GM19023 (cell line): ENCODE results near the gene LIPC.

Source experiments
- ATAC-seq: cut with Tn5 transposase; IDR thresholded peaks from one replicate; pipeline ENCODE4 v1.9.1; 2021; ENCODE audit warnings: mild to moderate bottlenecking, moderate library complexity; ENCODE audit not compliant: unreplicated experiment

Gene LIPC

DNA sequence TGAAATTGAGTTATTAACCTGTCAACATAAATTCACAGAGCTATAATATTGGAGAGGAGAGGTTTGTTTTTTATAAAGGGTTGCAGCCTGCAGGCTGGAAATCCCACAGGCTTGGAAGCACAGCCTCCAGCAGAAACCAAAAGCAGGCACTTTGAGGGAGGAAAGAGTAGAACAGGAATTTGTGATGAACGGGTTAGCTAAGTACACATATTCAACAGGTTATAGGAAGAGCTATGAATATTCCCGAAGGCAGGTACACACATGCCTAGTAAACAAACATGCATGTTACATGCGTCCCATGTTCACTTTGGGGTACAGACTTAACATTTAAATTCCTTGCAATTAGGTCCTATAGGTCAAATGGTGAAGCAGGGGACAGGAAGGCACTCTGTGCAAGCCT, 25.9 kb upstream of the LIPC start:
- no peak for ATAC-seq

DNA sequence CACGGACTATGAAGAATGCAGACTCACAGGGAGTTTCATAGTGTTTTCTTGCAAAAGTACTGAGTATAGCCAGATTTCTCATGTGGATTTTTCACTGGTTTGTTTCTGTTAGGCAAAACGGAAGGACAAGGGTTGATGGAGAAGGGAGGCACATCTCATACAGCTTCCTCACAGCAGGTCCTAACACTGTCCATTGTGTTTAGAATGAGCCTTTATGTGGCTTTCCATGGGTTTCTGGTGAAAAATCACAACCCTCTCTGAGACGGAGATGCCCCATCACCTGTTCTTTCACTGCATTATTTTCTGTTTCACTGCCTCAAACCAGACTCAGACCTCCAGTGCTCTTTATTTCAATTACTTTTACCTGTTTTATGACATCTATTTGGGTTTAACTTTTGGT, 25.0 kb upstream of the LIPC start:
- ATAC-seq = no peak

DNA sequence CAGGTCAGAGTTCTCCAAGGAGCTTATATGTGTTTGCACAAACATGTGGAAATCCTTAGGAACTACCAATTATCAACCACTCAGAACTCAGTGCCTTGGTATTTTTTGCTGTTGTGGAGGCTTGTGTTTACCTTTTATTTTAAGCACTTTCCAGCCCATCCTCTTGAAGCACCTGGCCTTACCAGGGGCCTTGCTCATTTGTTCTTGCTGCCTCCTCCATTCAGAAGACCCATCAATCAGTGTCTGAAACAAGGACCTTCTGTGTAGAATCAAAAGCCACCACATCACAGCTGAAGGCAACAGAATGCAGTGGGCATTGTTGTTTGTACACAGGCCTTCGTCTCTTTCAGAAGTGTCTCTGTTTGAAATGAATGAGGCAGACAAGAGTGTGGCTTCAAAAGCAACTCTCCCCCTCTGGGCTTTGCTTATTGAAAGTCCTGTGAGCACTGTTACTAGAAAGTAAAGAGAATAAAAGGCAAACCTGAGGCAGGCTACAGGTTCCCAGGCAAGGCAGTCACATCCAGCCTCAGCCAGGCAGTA, 24.5 kb upstream of the LIPC start:
- ATAC-seq = no peak

DNA sequence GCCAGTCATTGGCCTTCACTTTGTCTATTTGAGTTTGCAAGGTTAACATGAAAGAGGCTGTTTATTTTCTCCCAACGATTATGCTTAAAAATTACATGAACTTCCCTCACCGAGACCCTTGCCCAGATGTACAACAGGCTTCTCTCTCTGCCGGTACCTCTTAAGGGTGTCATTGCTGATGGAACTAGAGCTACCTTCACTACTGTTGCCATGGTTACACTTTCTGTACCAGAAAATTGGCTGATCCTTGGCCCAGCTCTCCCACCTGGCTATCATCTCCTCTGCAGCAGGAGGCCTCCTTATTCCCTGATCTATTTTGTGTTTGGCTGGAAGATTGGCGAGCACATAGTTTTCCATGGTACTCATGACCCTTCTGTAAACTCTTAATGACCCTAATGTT, 24.0 kb upstream of the LIPC start:
- ATAC-seq = no peak

DNA sequence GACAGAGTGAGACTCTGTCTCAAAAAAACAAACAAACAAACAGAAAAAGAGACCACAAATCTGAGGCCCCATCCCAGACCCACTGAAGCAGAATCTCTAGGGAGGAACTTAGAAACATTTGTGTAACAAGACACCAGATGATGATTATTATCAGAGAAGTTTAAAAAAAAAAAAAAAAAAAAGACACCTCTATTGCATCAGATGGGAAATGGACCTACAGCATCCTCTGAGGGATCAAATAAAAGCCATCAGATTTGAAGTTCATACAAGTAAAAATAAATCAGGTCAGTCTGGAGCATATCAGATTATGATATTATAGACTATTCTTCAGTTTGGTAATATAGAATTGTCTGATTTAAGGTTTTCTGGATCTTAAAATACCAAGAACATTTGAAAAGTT, 21.9 kb upstream of the LIPC start:
- no peak for ATAC-seq

DNA sequence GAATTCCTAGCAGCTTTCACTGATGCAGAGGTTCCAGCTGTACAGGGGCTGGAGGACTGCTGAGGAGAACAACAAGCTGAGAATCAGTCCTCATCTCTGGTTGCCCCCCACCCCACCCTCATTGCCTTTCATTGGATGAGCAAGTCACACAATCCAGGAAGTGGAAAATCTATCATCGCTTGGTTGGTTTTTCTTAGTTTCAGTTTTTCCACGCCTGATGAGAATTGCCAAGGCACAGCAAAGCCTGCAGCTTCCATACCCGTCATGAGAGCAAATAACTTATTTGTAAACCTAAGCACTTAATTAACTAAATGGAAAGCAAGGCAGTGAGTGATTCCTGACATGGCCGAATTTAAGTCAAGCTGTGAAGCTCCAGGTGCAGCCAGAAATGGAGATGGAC, 21.4 kb upstream of the LIPC start:
- no peak for ATAC-seq

DNA sequence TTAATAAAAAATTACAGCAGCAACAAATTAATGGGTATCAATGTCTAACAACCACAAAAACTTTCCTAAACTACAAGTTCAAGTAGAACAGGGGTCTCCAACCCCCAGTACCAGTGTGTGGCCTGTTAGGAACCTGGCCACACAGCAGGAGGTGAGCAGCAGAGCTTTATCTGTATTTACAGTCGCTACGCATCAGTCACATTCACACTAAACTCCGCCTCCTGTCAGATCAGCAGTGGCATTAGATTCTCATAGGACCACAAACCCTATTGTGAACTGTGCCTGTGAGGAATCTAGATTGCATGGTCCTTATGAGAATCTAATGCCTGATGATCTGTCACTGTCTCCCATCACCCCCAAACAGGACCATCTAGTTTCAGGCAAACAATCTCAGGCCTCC, 18.5 kb upstream of the LIPC start:
- ATAC-seq = no peak

DNA sequence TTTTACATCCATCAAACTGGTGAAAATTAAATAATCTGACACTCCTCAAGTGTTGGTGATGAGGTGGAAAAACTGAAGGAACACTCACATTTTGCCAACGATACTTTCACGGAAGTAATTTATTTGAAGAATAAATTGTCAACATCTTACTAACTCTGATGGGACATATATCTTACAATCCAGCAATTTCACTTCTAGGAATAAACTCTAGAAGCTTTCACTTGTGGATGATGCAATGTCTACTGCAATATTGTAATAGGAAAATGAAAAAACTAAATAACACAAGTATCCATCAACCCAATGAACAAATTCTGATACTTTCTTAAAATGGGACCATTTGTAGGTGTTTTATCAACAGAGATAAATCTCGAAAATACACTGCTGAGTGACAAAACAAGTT, 16.2 kb upstream of the LIPC start:
- no peak for ATAC-seq

DNA sequence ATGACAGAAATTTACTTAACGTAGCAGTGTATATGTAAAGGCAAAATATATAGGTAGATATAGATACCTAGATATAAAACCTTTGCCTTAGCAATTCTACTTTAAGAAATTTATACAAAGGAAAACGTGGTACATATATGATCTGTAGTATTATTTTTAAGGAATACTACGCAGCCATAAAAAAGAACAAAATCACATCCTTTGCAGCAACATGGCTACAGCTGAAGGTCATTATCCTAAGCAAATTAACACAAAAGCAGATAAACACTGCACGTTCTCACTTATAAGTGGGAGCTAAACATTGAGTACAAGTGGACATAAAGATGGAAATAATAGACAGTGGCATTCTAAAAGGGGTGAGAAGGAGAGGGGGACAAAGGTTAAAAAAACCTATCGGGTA, 14.8 kb upstream of the LIPC start:
- no peak for ATAC-seq

DNA sequence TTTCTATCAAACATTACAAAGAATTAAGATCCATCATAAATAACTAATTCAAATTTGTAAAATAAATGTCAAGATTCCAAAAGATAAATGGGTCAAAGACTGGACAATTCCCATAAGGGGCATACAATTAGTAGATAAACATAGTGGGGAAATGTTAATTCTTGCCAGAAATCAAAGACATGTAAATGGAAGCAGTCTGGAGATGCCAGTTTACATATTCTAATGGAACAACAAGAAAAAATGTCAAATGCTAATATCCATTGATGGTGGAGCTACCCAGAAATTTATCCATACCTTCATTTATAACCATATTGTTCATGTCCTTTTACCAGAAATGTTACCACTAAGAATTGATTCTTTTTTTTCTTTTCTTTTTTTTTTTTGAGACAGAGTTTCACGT, 13.7 kb upstream of the LIPC start:
- no peak for ATAC-seq

DNA sequence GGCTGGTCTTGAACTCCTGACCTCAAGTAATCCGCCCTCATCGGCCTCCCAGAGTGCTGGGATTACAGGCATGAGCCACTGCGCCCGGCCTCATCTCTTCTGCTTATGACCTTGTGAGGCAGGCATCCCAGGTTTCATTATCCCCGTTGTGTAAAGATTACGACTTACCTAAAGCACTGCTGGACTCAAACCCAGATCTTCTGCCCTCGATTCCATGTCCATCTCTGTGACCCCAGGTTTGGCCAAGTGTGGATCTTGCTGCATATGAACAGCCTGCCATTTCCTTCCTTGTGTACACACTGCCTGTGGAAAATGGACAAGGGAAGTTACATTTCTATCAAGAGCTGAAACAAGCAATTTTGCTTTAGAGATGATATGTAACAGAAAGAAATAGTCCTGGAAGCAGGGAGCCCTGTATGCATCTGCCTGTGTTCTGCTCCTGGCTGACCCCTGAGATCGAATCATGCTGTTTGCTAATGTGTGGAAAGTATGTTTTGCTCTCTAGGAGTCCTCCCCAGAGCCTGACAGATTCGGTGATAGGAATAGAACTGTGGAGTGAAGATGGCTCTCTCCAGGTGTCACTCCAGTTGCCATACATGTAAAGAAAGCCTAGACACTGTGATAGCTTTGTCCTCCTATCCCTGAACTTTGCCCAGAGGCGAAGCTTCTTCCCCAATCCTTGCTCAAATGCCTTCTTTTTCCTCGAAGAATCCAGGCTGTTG, 11.8 kb upstream of the LIPC start:
- ATAC-seq = peak; percentile 22

DNA sequence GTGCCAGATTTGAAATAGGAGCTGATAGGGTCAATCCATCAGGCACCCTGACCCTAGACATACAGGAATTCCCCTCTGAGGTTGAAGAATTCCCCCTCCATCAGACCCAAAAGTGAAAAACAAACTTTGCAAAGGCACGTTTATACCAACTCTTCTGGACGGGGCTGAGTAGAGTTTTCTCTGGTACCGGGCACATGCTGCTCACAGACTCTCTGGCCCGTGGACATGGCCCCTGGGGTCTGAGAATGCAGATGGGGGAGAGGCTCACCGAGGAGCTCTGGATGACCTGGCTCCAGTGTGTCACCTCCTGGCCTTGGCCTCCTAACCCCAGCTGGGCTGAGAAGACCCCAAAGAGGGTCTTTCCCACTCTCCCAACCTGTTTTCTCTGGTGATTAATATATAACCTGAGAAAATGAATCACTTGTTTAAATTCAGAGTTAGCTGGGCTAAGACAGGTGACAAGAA, 11.2 kb upstream of the LIPC start:
- ATAC-seq = peak; percentile 71

DNA sequence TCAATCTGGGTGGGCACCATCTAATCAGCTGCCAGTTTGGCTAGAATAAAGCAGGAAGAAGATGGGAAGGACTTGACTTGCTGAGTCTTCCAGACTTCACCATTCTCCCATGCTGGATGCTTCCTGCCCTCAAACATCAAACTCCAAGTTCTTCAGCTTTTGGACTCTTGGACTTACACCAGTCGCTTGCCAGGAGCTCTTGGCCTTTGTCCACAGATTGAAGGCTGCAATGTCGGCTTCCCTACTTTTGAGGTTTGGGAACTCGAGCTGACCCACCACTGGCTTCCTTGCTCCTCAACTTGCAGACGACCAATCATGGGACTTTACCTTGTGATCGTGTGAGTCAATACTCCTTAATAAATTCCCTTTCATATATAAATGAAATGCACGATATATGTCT, 8.6 kb upstream of the LIPC start:
- no peak for ATAC-seq

DNA sequence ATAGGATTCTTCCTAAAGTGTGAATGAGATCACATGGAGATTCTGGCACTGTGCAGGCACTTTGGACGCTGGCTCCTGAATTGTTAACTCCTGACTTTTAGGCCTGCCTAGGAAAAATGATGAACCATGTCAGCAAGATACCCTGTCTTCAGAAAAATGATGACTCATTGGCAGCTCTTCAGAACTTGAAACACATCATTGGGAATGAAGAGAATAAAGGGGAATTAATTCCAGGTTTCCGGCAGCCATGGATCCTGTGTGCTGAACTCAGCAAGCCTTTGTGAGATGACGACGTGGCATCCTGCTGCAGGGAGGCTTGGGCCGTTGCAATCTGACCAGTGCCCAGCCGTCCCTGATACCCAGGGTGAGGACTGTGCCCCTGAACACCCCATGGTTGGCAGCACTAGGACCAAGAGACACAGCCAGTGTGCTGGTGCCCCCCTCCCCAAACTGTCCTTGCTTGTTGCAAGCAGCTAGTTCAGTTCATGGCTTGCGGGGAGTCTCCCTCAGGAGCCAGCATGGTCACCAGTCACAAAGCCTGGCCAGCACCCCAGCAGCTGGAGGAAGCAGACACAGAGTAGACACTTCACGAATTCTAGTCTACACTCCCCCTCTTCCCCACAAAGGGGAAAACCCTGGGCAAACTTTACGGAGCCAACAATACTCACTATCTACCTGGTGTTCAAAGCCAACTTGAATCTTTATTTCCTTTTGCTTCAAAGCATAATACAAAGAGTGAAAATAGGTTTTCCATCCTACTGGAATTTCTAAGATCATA, 7.8 kb upstream of the LIPC start:
- ATAC-seq = no peak

DNA sequence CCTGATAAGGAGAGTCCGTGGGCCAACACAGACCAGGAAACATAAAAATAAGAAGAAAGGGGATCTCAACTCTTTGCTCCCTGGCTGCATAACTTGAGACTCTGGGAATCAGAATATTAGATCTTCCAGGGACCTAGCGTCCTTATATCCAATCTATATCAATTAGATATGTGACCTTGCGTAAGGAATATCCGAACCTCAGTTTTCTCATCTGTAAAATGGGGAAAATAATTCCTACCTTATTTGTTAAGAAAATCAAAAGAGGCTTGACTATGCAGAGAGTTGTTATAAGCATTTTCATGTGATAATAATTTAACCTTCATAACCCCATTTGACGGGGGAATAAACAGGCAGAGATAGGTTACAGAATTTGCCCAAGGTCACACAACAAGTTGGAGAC, 7.1 kb upstream of the LIPC start:
- no peak for ATAC-seq

DNA sequence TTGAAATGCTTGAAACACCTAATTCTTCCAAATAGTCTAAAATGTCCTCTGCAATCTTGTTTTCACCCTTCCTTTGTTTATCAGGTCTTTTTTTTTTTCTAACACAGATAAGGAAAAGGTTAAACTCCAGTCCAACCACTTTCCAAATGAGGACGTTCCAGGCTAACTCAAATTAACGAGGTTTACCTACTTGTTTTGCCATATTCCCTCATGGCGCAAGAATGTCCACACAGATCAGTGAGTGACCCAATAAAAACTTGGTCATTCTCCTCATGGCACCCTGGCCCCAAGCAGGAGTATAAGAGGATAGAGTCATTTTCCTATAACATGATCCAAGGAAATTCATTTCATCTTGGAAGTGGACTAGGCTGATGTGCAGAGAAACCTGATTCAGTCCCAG, 6.6 kb upstream of the LIPC start:
- ATAC-seq = no peak

DNA sequence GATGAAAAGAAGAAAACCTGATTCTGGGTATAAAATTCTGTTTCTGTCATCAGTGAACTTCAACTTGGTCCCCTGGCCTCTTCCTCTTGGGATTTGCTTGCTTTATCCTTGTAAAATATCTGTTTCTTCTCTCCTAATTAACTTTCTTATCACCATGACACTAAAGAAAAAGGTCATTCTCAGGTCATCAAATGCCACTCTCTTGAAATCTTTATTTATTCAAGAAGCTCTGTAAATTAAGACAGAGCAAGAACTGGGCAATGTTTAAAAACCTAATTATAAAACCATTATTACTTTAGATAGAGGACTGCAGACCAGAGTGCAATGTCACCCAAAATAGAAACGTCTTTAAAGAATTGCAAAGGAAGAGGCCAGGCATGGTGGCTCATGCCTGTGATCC, 6.0 kb upstream of the LIPC start:
- no peak for ATAC-seq

DNA sequence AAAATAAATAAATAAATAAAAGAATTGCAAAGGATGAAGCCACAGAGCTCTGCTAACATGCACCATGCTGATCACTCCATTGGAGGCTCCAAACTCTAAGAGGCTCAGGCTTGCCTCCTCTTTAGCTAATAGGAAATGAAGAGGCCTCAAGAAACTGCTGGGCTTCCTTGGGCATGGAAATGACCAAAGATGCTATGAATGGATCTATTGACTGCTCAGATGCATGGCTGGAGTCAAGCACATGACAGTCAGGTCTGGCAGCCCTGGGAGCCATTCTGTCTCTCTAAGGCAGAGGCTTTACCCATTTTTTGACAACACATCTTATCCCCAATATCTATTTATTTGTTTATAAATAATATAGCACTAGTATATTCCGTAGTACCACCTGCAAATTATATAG, 5.3 kb upstream of the LIPC start:
- ATAC-seq = no peak

DNA sequence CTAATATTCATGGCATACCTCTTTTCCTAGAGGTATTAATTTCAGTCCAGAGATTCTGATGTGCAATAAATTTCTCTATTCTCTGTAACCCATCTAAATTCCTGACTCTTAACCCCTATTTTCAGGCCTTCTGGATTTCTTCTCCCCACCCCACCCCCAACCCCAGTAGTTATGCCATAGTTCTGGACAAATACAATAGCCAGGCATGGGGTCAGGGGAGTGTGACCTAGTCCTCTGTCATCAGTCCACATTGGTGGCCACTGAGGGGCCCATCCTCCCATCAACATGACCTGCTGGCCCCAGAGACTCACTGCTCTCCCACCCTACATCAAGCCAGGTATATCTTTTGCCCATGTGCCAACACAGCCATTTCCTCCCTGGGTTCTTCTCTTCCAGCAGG, 3.8 kb upstream of the LIPC start:
- ATAC-seq = no peak

DNA sequence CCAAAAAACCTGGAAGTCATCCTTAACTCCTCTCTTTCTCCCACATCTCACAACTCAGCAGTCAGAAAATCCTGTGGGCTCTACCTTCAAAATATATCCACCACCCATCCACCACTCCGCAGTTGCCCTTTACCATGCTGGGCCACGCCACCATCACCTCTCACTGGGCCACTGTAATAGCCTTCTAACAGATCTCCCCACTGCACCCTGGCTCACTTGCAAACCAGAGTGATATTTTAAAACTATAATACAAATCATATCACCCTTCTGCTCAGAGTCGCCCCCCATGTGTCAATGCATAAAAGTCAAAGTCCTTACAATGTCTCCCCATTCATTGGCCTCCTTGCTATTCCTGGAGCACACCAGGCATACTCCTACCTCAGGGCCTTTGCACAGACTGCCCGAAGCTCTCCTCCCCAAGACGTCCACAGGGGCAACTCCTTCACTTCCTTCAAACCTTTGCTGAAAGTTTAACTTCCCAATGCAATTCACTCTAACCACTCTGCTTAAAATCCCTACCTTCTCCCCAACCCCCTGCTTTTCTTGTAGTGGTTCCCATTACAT, 1.5 kb upstream of the LIPC start:
- no peak for ATAC-seq

DNA sequence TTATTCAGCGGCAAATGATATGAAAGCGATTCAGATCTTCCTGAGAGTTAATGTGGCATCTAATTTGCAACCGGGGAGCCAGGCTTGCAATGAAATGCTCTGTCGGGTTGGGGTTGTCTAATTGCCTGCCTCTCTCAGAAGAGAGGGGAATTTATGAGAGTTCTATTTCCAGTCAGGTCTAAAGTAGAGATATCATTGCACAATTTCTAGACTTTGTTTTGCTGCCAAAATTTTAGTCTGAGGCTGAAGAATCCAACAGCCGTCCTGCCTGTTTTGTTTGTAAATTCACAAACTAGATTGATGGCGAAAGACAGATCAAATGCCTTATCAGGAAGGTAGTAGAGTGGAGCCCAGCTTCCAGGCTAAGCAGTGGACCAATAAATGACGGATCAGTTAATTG, 610 bp downstream of the LIPC start:
- ATAC-seq = no peak
